Fibroblast of the aortic adventitia (primary cell): ENCODE data around the gene MGAT3. TPM values are rescaled to one million over a fixed set of nuclear protein-coding genes. Genes with fewer than 3 reads are reported as not detected.

Experiments
- DNase-seq: peaks from one replicate; pipeline ENCODE4 v3.0.0-alpha.2; 2010; ENCODE audit warnings: low read depth
- H3K4me3 ChIP-seq: 2 replicates; pipeline ENCODE4 v1.5.1; 2011; ENCODE audit warnings: low read depth, mild to moderate bottlenecking, control low read depth, low read length, moderate library complexity
- total RNA-seq: library from RNA; depleted of rRNA; stranded (reverse); fragments of >200 nt; gene quantifications from 2 replicates; pipeline ENCODE4 v1.2.3, GENCODE V29; 2012; ENCODE audit warnings: low replicate concordance
- TF ChIP-seq, protein P1 (sequence below): IDR thresholded peaks from 2 replicates; pipeline ENCODE4 v1.5.1; 2011; ENCODE audit warnings: mild to moderate bottlenecking, low read length, control low read depth, inconsistent platforms; ENCODE audit not compliant: insufficient read depth

MGAT3 gene
- total RNA-seq, 1 donor = 0.27 TPM

DNA sequence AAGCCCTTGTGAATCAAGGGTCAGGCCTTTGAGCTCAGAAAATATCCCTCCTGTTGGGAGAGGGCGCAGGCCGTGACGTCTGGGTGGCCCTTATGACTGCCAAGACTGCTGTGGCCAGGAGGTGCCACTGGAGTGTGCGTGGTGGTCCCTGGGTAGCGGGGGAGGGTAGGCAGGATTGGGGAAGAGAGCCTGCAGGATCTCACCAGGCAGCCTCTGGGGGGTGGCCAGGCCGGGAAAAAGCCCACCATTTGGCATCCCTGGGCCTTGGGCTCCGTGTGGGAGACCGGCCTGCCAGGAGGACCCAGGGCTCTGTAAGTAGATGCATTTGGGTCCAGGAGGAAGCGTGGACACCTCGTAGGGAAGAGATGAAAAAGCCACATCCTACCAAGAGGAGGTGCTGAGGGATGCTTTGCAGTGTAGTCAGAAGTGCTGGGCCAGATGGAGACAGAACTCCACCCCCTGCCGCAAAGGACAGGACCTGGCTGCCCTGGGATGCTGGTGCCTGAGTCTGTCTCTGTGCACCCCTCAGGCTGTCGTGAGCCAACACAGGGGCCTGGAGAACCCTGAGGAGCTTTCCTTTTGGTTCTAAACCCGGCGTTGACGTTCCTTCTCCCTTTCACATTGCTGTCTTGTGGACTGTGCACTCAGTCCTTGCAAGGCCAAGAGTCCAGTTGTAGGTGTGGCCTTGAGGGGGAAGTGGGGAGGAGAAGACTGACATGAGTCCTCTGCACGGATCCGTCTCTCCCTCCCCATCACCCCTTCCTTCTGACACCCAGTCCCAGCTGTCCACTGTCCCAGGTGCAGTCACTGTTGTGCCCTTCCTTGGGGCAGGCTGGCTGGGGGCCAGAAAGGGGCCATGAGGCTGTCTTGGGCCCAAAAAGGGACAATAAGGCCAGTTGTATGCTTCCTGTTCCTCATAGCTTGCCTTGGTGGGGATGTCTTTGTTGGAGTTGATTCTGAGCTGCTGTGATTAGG lies 32.6 kb downstream of the MGAT3 start:
- DNase-seq = no peak
- no peak overlapping the region for H3K4me3 ChIP-seq
- TF ChIP-seq, protein P1, sequence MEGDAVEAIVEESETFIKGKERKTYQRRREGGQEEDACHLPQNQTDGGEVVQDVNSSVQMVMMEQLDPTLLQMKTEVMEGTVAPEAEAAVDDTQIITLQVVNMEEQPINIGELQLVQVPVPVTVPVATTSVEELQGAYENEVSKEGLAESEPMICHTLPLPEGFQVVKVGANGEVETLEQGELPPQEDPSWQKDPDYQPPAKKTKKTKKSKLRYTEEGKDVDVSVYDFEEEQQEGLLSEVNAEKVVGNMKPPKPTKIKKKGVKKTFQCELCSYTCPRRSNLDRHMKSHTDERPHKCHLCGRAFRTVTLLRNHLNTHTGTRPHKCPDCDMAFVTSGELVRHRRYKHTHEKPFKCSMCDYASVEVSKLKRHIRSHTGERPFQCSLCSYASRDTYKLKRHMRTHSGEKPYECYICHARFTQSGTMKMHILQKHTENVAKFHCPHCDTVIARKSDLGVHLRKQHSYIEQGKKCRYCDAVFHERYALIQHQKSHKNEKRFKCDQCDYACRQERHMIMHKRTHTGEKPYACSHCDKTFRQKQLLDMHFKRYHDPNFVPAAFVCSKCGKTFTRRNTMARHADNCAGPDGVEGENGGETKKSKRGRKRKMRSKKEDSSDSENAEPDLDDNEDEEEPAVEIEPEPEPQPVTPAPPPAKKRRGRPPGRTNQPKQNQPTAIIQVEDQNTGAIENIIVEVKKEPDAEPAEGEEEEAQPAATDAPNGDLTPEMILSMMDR = no peak

DNA sequence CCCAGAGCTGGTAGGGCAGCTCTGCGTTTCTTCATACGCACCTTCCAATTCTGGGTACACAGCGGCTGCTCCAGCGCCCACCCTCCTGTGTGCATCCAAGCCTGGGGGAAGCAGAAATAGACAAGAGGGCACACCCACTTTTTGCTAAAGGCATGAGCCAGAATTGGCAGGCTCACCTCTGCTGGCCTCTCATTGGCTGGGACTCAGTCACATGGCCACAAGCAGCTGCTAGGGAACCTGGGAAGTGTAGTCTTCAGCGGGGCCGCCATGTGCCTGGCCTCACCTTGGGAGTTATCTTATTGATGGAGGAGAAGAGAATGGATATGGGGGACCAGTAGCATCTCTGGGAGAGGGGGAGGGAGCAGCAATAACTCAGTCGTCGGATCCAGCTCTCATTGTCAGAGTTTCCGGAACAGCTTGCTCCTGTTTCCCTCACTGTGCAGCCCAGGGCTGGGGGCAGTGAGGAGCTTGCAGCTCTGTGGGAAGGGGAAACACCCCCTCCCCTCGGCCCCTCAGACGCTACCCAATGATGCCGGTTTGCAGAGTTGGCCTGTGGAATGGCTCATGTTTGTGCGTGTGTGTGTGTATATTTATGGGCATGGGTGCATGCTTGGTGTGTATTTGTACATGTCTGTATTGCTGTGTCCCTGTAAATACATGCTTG lies 33.5 kb downstream of the MGAT3 start:
- DNase-seq = peak; percentile 83
- TF ChIP-seq, protein P1 = no peak
- H3K4me3 ChIP-seq = no peak overlapping the region

DNA sequence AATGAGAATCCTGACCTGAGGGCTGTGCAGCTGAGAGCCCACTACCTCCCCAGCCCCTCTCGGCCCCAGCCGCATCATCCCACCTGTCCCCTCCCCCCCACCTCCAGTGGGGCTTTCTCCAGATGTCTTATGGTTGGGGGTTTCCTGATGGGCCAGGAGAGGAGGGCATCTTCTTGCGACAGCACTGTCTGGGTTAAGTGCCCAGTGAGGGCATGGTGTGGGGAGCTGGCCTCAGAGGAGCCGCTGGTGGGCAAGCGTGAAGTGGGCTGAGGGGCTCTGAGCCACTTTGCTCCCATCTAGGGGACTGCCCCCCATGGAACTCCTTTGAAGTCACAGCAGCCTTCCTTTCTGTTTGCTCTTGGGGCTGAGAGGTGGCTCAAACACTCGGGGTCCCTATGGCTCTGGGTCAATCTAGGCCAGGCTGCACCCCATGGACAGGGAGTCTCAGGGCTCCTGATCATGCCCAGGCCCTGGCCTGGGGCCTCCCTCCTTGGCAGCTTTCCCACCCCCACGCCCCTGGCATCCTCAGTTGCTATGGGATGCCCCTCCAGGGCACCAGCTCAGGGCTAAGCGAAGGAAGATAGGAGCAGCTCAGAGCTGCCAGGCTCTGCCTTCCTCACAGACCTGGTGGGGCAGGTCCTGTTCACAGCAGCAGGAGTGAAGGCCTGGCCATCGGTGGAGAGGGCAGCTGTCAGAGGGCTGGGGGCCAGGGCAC lies 34.3 kb downstream of the MGAT3 start:
- TF ChIP-seq, protein P1 = no peak
- H3K4me3 ChIP-seq = no peak overlapping the region
- no peak for DNase-seq

DNA sequence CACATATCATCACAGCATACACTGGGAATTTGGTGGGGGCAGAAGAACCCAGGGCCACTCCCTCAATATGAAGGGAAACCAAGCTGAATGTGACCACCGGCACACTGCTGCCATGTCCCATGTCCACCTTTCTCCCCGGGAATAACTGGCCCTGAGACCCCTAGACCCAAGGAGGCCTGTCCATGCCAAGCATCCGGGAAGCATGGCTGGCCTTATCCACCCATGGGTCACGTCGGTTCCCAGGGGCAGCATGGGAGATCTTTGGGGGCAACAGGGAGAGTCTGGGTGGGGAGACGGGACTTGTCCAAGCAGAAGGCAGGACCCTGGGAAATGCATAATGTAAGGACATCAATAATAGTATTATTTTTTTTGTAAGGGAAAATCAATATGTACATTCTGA lies 34.9 kb downstream of the MGAT3 start:
- TF ChIP-seq, protein P1 = no peak
- no peak overlapping the region for H3K4me3 ChIP-seq
- DNase-seq = no peak

DNA sequence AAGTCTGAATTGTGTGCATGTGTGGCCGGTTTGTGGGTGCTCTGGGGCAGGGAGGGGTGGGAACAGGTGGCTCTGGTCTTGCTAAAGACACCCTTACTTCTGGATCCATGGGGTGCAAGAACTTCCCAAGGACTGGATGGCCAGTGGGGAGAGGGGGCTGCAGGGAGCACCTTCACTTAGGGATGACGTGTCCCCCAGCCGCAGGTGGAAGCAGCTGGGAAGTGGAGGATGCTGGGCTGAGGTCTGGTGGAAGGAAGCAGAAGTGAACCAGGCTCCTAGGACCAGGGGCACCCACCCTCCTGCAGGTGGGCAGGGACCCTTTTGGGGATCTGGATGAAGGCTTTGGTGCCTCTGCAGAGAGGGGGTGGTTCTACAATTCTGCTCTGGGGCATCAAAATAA lies 35.4 kb downstream of the MGAT3 start:
- H3K4me3 ChIP-seq = no peak overlapping the region
- DNase-seq = no peak
- TF ChIP-seq, protein P1 = no peak

DNA sequence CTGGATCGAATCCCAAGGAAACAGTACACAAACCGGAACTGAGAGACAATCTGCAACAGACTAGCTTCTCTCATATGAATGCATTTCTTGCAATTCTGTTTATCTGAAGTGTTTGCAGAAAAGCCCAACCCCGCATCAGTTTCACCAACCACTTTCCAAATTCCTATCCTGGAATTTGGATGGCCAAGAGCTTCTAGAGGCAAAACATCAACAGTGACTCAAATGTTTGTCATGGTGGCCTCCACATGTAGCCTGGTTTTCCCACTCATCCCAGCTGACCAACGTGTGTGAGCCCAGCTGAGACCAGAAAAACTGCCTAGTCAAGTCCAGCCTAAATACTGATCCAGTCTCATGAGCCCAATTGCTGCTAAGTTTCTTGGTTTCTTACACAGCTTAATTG lies 36.9 kb downstream of the MGAT3 start:
- TF ChIP-seq, protein P1 = no peak
- DNase-seq = peak; percentile 80
- H3K4me3 ChIP-seq = no peak overlapping the region
